Activated naive CD8-positive, alpha-beta T cell treated with anti-CD3 and anti-CD28 coated beads, Interleukin-2, amount 10 ng/mL, durations not matched to agents 7 days and 5 days (primary cell): ENCODE measurements around the gene USB1. TPM values are rescaled to one million over a fixed set of nuclear protein-coding genes. Genes with fewer than 3 reads are reported as not detected.

Experiments
- ATAC-seq: fragments of 150-1000 bp; cut with Tn5 transposase; one replicate; pipeline ENCODE4 v1.10.0; 2021; ENCODE audit warnings: low read depth, moderate library complexity
- POLR2A ChIA-PET: fragments of 350-600 bp; sonication (Branson Sonifier 250); formaldehyde crosslinking; loops from one replicate; lab custom pipeline; 2021; ENCODE audit warnings: antibody characterized with exemption; lab: Charles Lee
- DNase-seq: peaks from one replicate; pipeline ENCODE4 v3.0.0; 2021
- H3K27ac Mint-ChIP-seq: one replicate; pipeline ENCODE4 v1.8.0; 2022; ENCODE audit warnings: mild to moderate bottlenecking, mixed read lengths
- H3K27me3 Mint-ChIP-seq: one replicate; pipeline ENCODE4 v1.8.0; 2022; ENCODE audit warnings: mild to moderate bottlenecking, moderate library complexity, mixed read lengths
- H3K36me3 Mint-ChIP-seq: one replicate; pipeline ENCODE4 v1.8.0; 2021; ENCODE audit warnings: mild to moderate bottlenecking, mixed read lengths
- H3K4me1 Mint-ChIP-seq: one replicate; pipeline ENCODE4 v1.8.0; 2021; ENCODE audit warnings: mixed read lengths
- H3K4me3 Mint-ChIP-seq: one replicate; pipeline ENCODE4 v1.8.0; 2022; ENCODE audit warnings: mild to moderate bottlenecking, moderate library complexity, mixed read lengths
- H3K9me3 Mint-ChIP-seq: one replicate; pipeline ENCODE4 v1.8.0; 2021; ENCODE audit warnings: mixed read lengths
- total RNA-seq, 2 experiments: library from RNA; stranded (reverse); gene quantifications; one replicate each; pipeline ENCODE4 v1.2.3, GENCODE V29; 2021

The USB1 gene
- total RNA-seq, 2 experiments from 2014 or later = 47.4 to 53.9 TPM

DNA sequence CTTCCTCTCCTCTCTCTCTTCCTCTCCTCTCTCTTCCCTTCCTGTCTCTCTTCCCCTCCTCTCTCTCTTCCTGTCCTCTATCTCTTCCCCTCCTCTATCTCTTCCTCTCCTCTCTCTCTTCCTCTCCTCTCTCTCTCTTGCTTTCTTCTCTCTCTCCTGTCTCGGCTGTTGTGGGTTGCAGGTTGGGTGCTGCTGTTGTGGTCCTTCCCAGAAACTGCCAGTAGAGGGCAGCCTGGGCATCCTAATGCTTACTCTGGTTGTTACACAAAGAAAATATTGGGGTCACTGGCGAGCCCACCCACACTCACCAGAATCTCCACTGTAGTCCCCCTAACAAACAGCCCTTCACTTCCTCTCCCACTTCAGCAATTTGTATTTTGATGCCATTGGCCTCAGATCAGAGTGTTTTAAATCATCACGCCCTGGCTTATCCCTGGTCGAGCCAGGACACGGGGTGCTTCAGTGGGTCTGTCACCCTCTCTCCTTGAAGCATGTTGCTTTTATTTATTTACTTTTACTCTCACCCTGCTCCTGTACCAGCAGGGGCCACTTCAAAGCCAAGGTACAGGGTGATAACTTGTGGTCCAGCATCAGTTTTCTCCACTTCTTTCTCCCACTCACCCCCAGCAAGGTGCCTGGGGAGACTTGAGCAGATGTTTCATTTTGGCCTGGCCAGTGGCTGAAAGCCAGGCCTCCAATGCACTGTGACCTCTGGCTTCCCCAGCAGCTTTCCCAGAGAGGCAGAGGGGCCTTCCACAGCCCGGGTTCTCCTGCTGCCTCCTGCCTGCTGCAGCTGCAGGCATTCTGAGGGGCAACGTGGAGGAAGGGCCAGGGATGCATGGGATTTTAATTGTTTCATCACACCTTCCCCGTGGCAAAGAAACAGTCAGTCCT lies 19.7 kb downstream of the USB1 start:
- Mint-ChIP-seq H3K36me3 (peaks cover 7% of the 10 kb centered on the region), H3K4me1 (peaks cover 14% of the 10 kb centered on the region), H3K9me3 (no peaks in the 10 kb centered on the region), H3K27me3 (peaks cover 10% of the 10 kb centered on the region), H3K27ac (peak overlapping the region; percentile 84), H3K4me3 (peak overlapping the region; percentile 49)
- POLR2A ChIA-PET = no interaction called here
- DNase-seq (peak; percentile 68), ATAC-seq (peak; percentile 57)

DNA sequence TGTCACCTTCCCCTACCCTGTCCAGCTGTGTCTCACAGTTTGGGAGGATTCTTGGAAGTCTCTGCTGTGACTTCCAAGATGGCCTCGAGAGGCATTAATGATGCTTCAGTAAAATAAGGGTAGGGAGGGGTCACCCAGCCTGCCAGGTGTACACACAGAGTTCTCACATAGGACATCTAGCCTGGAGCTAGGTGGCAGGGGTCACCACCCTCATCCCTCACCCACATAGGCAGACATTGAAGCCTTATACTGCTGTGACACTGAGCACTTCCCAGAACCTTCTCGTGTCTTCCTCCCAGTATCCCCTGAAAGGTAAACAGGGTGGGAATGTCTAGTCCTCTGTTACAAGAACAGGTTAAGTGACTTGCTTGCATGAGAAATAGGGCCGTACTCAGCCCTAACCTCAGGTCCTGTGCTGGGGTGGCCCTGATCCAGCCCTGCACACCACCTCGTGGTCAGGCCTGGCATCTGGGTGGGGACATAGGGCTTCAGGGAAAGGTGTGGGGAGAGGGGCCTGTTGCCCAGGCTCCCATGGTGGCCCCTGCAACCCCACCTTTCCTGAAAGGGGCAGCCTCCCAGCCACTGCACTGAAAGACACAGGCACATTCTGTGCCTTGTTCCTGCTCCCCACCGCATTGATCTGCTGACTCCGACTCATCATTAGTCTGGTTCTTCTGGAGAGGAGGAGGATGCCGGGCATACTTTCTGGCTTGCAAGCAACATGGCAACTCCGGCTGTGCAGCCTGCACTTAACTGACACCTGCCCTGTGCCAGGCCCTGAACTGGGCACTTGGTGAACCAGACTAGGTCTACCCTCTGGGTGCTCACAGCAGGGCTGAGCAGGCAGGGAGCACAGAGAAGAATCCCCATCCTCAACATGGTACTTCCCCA lies 20.7 kb downstream of the USB1 start:
- no peak for ATAC-seq
- Mint-ChIP-seq H3K4me3 (no peak overlapping the region), H3K27ac (no peak overlapping the region), H3K36me3 (peaks cover 7% of the 10 kb centered on the region), H3K9me3 (no peaks in the 10 kb centered on the region), H3K27me3 (peaks cover 10% of the 10 kb centered on the region), H3K4me1 (peaks cover 14% of the 10 kb centered on the region)
- POLR2A ChIA-PET = no interaction called here
- DNase-seq = no peak

DNA sequence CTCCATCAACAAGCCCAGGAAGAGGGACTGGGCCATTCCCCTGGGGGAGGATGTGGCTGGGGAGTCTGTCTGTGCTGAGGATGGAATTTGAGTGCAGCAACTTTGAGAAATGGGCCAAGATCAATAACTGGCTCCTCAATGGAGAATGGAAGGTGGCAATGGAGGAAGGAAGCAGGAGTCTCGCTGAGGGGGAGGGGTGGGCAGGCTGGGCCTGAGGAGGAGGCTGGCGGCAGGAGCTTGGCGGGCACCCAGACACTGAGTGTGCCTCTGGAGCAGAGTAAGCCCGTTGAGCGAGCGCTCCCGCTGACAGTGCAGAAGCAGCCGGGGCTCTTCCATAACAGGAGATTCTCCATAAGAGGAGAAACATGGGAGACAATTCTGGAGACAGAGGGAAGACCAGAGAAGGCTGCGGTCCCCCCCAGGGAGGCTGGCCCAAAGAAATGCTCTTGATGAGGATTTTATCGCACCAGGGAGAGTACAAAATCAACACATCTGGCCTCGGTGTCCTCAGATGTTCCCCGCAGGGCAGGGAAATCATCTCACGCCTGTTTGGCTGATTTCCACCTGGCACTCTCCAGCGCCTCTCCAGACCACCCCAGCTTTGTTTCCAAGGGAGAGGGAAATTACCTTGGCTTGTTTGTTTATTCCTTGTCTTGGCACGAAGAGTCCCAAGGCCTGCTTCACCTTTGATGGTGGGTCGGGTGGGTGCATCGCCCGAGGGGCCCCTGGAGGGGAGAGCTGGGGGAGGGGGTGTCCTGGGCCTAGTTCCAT lies 21.6 kb downstream of the USB1 start:
- peaks cover 14% of the 10 kb centered on the region for H3K4me1 Mint-ChIP-seq
- H3K4me3 Mint-ChIP-seq = no peak overlapping the region
- peaks cover 7% of the 10 kb centered on the region for H3K36me3 Mint-ChIP-seq
- DNase-seq (no peak), ATAC-seq (no peak)
- peaks cover 10% of the 10 kb centered on the region for H3K27me3 Mint-ChIP-seq
- POLR2A ChIA-PET = interaction anchor here (1.0 kb wide), 1 partner anchor 107 kb away, joined by 4 read pairs; the partner anchor contains the start of gene CFAP20
- no peaks in the 10 kb centered on the region for H3K9me3 Mint-ChIP-seq
- no peak overlapping the region for H3K27ac Mint-ChIP-seq

DNA sequence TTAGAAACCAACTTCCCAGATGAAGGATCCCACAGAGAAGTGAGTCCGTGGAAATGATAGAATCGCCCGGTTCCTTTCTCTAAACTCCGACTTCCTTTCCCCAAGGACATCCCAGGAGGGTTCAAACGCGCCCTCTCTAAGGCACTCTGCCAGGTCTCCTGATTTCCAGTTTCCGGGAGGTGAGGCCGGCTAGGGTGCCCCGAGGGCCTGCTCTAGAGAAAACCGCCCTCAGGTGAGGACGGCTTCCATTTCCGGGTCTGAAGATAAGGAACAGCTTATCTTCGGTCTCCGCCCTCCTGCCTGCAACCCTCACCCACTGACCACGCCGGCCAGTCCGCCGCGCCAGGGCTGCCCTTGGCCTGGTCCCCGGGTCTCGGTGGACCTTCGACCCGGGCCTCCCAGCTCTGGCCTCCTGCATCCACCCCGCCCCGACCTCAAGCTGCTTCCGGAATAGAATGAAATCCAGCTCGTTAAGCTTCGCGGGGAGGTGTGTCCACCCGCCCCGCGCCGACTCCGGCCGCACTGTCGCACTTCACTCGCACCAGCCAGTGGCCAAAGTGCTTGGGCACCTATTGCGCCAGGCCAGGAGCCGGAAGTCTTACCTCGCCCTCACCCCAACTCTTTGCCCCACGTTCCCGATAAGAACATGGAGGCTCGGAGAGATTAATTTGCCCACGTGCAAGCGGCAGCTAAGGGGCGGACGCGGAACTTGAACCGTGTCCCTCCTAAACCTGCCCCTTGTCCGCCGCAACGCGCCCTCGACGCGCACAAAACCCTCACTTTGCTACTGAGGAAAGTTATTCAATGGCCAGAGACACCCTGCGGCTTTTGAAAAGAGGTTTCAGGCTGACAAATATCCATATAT lies 23.5 kb downstream of the USB1 start:
- Mint-ChIP-seq H3K36me3 (peaks cover 7% of the 10 kb centered on the region), H3K4me1 (peaks cover 16% of the 10 kb centered on the region), H3K27ac (peak overlapping the region; percentile 79), H3K27me3 (peaks cover 23% of the 10 kb centered on the region), H3K9me3 (no peaks in the 10 kb centered on the region), H3K4me3 (peak overlapping the region; percentile 89)
- POLR2A ChIA-PET = interaction anchor here (1.4 to 2.0 kb wide), 3 partner anchors 25 to 105 kb away, joined by 3 to 6 read pairs (median 5); partner anchors contain the start of gene CFAP20
- ATAC-seq (peak; percentile 8), DNase-seq (peak; percentile 53)

DNA sequence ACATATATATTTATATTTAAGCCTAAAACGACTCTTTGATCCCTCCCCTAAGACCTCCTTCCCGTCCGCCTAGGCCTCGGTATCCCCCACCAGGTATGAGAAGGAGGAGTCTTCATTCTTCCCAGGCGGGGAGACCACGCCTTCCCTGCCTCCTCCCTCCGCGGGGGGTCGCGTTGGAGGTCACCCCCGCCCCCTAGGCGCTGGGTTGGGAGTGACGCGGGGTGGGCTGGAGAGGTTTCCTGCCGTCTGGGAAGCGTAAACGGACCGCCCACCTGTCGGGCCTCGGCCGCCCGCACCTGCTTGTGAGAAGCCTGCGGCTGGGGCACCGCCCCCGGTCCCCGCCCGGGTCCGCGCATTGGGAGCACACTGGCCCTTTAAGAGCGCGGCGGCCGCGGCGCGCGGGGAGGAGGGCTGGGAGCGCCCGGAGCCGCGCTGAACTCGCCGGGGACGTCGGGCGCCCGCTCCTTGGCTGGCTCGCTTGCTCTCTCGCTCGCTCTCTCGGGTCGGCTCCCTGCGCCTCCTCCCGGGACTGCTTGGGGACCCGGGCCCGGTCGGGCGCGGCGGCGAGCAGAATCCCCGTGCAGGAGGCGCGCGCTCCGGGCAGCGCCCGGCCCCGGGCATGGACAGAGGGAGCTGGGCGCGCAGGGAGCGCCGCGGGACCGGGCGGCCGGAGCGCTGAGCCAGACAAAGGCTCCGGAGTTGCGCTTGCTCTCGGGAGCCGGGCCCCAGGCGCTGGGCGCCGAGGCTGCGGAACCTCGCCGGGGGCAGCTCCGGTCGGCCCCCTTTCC lies 24.3 kb downstream of the USB1 start, which contains the start of gene MMP15:
Gene MMP15, plus strand, starts transcription at position 404 of the 788 bp plus-strand sequence. CDS start 597 bp downstream, outside the sequence.
- H3K4me1 Mint-ChIP-seq = peaks cover 13% of the 10 kb centered on the region
- POLR2A ChIA-PET = interaction anchor here (0.7 to 2.0 kb wide), 5 partner anchors 26 to 148 kb away, joined by 3 to 6 read pairs (median 4); partner anchors contain the start of gene CFAP20
- ATAC-seq (peak; percentile 74), DNase-seq (peak; percentile 80)
- peaks cover 3% of the 10 kb centered on the region for H3K36me3 Mint-ChIP-seq
- H3K27me3 Mint-ChIP-seq = peaks cover 25% of the 10 kb centered on the region
- peak within 1 kb of the TSS; percentile 89 for H3K4me3 Mint-ChIP-seq
- no peaks in the 10 kb centered on the region for H3K9me3 Mint-ChIP-seq
- H3K27ac Mint-ChIP-seq = peak within 1 kb of the TSS; percentile 79

DNA sequence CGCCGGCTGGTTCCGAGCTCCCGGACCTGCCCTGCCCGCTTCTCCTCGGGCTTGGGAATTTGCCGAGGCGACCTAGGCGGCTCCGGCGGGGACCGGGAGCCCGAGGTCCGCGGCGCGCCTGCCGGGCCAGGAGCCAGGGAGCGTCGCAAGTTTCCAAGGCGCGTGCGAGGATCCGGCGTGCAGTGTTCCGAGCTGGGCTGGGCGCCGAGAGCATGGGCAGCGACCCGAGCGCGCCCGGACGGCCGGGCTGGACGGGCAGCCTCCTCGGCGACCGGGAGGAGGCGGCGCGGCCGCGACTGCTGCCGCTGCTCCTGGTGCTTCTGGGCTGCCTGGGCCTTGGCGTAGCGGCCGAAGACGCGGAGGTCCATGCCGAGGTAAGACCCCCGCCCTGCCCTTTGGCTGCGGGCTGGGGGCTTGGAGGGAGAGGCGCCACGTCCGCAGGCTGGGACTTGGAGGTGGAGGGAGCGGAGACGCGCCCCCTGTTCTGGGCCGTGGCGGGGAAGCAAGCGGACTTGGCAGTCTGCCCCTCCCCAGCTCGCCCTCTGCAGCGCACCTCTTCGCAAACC lies 25.0 kb downstream of the USB1 start:
- DNase-seq = peak; percentile 52
- H3K4me3 Mint-ChIP-seq = peak overlapping the region; percentile 49
- peaks cover 9% of the 10 kb centered on the region for H3K4me1 Mint-ChIP-seq
- no peaks in the 10 kb centered on the region for H3K36me3 Mint-ChIP-seq
- H3K27ac Mint-ChIP-seq = no peak overlapping the region
- H3K9me3 Mint-ChIP-seq = no peaks in the 10 kb centered on the region
- peaks cover 25% of the 10 kb centered on the region for H3K27me3 Mint-ChIP-seq
- POLR2A ChIA-PET = interaction anchor here (0.7 to 1.3 kb wide), 2 partner anchors 28 to 147 kb away, joined by 3 to 4 read pairs; no protein-coding TSS in a partner anchor
- peak; percentile 12 for ATAC-seq

DNA sequence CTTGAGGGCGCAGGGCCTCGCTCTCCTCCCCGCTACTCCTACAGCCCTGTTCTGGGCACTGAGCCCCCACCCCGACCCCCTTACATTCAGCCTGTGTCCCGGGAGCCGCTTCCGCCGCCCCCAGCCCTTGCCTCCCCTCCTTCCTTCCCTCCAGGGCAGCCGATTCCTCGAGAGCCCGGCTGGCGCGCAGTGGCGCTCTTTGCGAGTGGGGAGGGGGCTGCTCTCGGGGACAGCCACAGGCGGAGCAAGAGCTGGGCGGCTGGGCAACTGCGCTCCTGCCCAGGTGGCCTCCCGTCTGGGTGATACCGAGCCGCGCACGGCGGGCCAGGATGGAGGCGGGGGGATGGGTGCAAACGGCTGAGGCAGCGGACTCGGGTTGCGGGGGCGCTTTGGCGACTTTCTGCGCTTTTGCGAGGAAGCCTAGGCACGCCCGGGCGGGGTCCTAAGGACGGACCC lies 25.5 kb downstream of the USB1 start:
- ATAC-seq (no peak), DNase-seq (no peak)
- H3K4me1 Mint-ChIP-seq = peaks cover 9% of the 10 kb centered on the region
- peaks cover 25% of the 10 kb centered on the region for H3K27me3 Mint-ChIP-seq
- POLR2A ChIA-PET = interaction anchor here (1.3 kb wide), 1 partner anchor 28 kb away, joined by 4 read pairs; no protein-coding TSS in a partner anchor
- no peak overlapping the region for H3K27ac Mint-ChIP-seq
- peak overlapping the region; percentile 49 for H3K4me3 Mint-ChIP-seq
- H3K9me3 Mint-ChIP-seq = no peaks in the 10 kb centered on the region
- no peaks in the 10 kb centered on the region for H3K36me3 Mint-ChIP-seq

DNA sequence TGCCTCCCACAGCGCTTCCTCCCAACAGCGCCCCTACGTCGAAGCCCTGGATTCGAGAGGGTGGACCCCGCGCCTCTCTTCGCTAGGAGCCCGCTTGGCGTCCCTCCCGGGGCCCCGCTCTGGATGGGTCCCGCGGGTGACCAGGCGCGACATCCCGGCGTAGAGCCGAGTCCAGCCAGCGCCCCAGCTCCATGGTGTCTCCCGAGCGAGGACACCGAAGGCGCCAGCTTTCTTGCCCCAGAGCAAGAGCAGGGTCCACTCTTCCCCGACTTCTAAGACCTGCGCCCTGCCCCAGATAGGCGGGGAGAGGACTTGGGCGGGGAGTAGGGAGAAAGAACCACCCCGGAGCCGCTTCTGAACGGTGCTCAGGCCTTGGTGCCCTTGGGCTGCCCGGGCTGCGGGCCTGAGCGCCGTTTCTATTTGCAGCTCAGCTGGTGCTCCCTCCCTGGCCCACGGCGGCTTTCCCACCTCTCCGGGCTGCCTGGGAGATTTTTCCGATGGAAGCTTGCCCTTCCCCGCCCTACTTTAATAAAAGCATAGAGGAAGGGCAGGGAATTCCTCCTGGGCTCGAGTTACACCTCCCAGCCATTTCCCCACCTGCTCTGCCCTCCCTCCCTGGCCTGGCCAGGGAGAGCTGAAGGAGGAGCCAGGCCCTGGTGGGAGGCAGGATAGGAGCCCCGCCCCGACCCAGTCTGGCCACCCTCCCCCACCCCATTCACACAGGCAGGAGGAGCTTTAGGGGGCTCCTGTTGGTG lies 26.1 kb downstream of the USB1 start:
- Mint-ChIP-seq H3K27me3 (peaks cover 25% of the 10 kb centered on the region), H3K27ac (no peak overlapping the region), H3K4me3 (no peak overlapping the region), H3K36me3 (no peaks in the 10 kb centered on the region), H3K9me3 (no peaks in the 10 kb centered on the region), H3K4me1 (peaks cover 9% of the 10 kb centered on the region)
- POLR2A ChIA-PET = no interaction called here
- DNase-seq (no peak), ATAC-seq (no peak)

DNA sequence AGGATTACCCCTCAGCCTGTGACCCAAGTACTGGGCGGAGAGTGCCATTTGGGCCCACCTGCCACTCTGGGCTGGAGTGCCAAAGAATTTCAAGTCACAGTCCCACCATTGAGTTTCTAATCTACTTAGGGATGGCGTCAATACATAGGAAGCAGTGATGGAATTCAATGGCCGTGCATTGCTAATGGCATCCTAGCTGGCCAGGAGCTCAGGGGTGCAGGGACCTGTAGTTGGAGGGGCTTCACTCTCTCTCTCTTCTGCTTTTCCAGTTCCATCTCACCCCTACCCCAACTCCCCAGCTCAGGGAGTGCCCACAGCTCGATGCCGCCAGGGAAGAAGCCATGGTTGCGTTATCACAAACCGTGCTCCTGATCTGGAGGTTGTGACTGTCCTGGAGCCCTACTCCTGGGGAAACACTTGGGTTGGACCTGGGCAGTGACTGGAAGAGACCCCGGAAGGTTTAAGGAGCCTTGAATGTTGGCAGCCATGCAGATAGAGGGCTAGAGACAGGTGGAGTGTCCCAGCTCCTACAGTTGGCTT lies 26.8 kb downstream of the USB1 start:
- Mint-ChIP-seq H3K27ac (no peak overlapping the region), H3K9me3 (no peaks in the 10 kb centered on the region), H3K4me3 (no peak overlapping the region), H3K27me3 (peaks cover 25% of the 10 kb centered on the region), H3K4me1 (peaks cover 6% of the 10 kb centered on the region), H3K36me3 (no peaks in the 10 kb centered on the region)
- no peak for DNase-seq
- POLR2A ChIA-PET = no interaction called here
- ATAC-seq = no peak

DNA sequence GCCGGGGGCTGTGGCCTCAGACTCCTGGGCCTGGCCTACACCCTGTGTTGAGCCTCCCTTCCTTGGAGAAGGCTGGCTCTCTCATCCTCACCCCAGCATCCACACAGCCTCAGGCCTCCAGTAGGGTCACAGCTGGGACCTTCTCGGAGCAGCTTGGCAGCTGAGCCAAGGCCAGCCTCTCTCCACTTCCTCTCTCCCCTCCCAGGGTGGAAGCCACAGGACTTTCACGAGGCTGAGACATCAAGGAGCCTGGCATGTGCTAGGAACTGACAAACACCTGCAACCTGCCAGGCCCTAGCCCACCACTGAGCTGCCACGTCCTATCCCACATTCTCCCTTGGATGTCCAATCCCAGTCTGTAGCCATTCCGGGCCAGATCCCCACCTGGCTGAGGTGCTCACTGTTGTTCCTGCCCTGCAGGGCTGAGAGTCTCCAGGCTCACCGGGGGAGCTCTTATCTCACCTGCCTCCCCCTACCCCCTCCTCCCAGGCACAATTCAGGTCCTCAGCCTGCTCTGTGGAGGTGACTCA lies 27.4 kb downstream of the USB1 start:
- no peak for ATAC-seq
- Mint-ChIP-seq H3K27ac (no peak overlapping the region), H3K4me3 (no peak overlapping the region)

More for the DNA sequence above, 27.4 kb downstream of the USB1 start:
- POLR2A ChIA-PET = no interaction called here
- Mint-ChIP-seq H3K27me3 (peaks cover 25% of the 10 kb centered on the region), H3K36me3 (no peaks in the 10 kb centered on the region), H3K9me3 (no peaks in the 10 kb centered on the region), H3K4me1 (peaks cover 6% of the 10 kb centered on the region)
- no peak for DNase-seq
